ENCODE results near the gene ZNF277.
"Not testable (repeated sequence)": the region's sequence is repeated elsewhere in the genome, so short reads cannot be mapped to it uniquely, and the experiment has no call there.

The ZNF277 gene

DNA sequence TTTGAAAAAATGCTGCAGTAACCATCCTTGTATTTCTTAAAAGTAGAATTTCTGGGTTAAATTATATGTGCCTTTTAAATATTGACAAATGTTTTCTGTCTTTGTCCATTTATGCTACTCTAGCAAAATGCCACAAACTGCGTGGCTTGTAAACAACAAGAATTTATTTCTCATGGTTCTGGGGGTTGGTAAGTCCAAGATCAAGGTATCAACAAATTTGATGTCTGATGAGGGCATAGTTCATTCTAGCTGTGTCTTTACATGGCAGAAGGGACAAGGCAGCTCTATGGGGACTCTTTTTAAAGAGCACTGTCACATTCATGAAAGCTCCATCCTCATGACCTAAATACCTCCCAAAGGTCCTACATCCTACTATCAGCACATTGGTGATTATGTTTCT is 27.7 kb downstream of the ZNF277 start:
- Histone ChIP-seq H3K9ac (no peak overlapping the region), H3K27ac (no peak overlapping the region), H3K4me1 (no peaks in the 10 kb centered on the region), H4K20me1 (peaks cover 0 to 22% (median 5%) of the 10 kb centered on the region in 11 experiments; a peak in 8 of 22 replicates), H3K4me2 (no peak overlapping the region), H3K36me3 (peaks cover 0 to 17% (median 3%) of the 10 kb centered on the region in 11 experiments; a peak in 8 of 22 replicates), H3K4me3 (no peak overlapping the region), H3K9me3 (replicated peaks in 1 of 11) (peaks cover 8 to 23% (median 16%) of the 10 kb centered on the region in 11 experiments; a peak in 17 of 22 replicates), H3K27me3 (no peaks in the 10 kb centered on the region)
- TF ChIP-seq Cebpa-rat (IDR thresholded peaks at IDR 0.05) = no peak

DNA sequence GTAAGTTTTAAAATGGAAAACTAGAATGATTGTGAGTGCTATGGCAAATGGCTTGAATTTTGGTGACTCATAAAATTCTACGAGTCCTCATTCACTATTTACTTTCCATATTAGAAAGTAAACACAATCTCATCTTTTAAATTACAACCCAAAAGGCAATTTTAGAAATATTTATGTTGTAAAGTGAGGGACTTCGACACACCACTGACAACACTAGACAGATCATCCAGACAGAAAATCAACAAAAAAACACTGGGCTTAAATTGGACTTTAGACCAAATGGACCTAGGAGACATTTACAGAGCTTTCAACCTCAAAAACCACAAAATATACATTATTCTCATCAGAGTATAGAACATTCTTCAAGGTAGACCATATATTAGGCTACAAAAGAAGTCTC is 30.1 kb downstream of the ZNF277 start:
- H4K20me1 ChIP-seq = peaks cover 0 to 11% (median 0%) of the 10 kb centered on the region in 11 experiments; a peak in 4 of 22 replicates
- H3K4me3 ChIP-seq = no peak overlapping the region
- H3K4me2 ChIP-seq = no peak overlapping the region
- H3K27me3 ChIP-seq = no peaks in the 10 kb centered on the region
- peaks cover 0 to 20% (median 5%) of the 10 kb centered on the region in 11 experiments; a peak in 7 of 22 replicates for H3K36me3 ChIP-seq
- no peak overlapping the region for H3K9ac ChIP-seq
- no peak for TF ChIP-seq Cebpa-rat (IDR thresholded peaks at IDR 0.05)
- no peak overlapping the region for H3K27ac ChIP-seq
- H3K4me1 ChIP-seq = no peaks in the 10 kb centered on the region
- peaks cover 11 to 31% (median 18%) of the 10 kb centered on the region in 11 experiments; a peak in 18 of 22 replicates for H3K9me3 ChIP-seq (replicated peaks in 1 of 11)

DNA sequence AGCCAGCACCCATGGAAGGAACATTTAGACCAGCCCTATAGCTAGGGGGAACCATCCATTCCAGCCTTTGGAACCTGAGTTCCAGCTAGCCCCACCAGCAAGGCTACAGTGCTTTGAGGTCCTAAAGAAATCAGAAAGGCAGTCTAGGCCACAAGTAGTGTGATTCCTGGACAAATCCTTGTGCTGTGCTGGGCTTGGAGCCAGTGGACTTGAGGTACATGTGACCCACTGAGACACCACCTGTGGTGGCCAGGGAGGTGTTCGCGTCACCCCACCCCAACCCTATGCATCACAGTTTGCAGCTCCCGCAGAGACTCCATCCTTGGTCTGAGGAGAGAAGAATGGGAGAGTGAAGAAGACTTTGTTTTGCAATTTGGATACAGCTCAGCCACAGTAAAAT is 31.8 kb downstream of the ZNF277 start:
- Histone ChIP-seq H4K20me1 (peaks cover 0 to under 1% (median 0%) of the 10 kb centered on the region in 11 experiments; a peak in 3 of 22 replicates), H3K9ac (no peak overlapping the region), H3K27me3 (no peaks in the 10 kb centered on the region), H3K27ac (no peak overlapping the region), H3K9me3 (replicated peaks in 1 of 11) (peaks cover 11 to 31% (median 18%) of the 10 kb centered on the region in 11 experiments; a peak in 18 of 22 replicates), H3K4me2 (no peak overlapping the region), H3K4me1 (no peaks in the 10 kb centered on the region), H3K36me3 (peaks cover 0 to 20% (median 5%) of the 10 kb centered on the region in 11 experiments; a peak in 7 of 22 replicates), H3K4me3 (no peak overlapping the region)
- no peak for TF ChIP-seq Cebpa-rat (IDR thresholded peaks at IDR 0.05)

DNA sequence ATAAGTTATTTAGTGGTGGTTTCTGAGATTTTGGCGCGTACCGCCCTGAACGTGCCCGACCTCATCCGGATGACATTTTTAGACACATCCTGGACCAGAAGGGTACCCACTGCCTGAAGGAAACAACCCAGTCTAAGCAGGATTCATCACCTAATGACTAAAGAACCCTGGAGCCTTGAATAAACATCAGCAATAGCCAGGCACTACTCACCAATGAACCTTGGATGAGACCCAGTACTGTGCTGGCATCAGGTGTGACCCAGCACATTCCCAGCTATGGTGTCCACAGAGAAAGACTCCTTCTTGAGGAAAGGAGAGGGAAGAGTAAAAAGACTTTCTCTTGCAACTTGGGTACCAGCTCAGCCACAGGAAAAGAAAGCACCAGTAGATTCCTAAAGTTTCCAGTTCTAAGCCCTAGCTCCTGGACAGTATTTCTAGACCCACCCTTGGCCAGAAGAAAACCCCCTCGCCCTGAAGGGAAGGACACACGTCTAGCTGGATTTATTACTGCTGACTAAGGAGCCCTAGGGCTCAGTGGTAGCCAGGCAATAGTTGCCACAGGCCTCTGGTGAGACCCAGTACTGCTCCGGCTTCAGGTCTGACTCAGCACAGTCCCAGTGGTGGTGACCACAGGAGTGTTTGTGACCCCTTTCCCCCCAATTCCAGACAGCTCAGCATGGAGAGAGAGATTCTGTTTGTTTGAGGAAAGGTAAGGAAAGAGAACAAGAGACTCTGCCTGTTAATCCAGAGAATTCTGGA is 32.5 kb downstream of the ZNF277 start:
- H3K9ac ChIP-seq = no peak overlapping the region
- H3K4me1 ChIP-seq = no peaks in the 10 kb centered on the region
- no peak for TF ChIP-seq Cebpa-rat (IDR thresholded peaks at IDR 0.05)
- H3K36me3 ChIP-seq = peaks cover 0 to 20% (median 5%) of the 10 kb centered on the region in 11 experiments; a peak in 7 of 22 replicates
- H3K27me3 ChIP-seq = no peaks in the 10 kb centered on the region
- peaks cover 9 to 30% (median 18%) of the 10 kb centered on the region in 11 experiments; a peak in 18 of 22 replicates for H3K9me3 ChIP-seq (replicated peaks in 1 of 11)
- H3K4me2 ChIP-seq = no peak overlapping the region
- H3K27ac ChIP-seq = no peak overlapping the region
- no peak overlapping the region for H3K4me3 ChIP-seq
- no peaks in the 10 kb centered on the region; a peak in 2 of 22 replicates for H4K20me1 ChIP-seq

DNA sequence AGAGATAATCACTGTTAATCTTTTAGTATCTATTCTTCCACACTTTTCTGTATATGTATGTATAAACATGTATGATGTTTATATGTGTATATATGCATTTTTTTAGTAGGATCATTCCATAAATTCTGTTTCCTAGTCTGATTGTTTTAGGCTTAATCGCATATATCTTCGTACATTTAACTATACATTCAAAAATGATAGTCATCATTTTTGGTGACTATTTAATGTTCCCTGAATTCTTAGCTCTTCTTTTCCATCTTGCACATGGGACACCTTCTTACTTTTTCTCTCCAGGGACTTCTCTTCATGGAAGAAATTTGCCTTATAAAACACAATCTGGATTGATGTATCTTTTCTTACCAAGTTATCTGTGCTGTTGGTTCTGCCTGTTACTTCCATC is 42.1 kb downstream of the ZNF277 start:
- no peak overlapping the region for H3K4me3 ChIP-seq
- no peaks in the 10 kb centered on the region for H3K27me3 ChIP-seq
- H3K36me3 ChIP-seq = peaks cover 0 to 23% (median 0%) of the 10 kb centered on the region in 11 experiments; a peak in 3 of 22 replicates
- H3K27ac ChIP-seq = no peak overlapping the region
- peaks cover 0 to 17% (median 5%) of the 10 kb centered on the region in 11 experiments; a peak in 5 of 22 replicates for H3K9me3 ChIP-seq (replicated peaks in 1 of 11)
- no peak for TF ChIP-seq Cebpa-rat (IDR thresholded peaks at IDR 0.05)
- H3K9ac ChIP-seq = no peak overlapping the region
- peaks cover 0 to 7% (median 0%) of the 10 kb centered on the region in 10 experiments; a peak in 1 of 20 replicates for H3K4me1 ChIP-seq
- H4K20me1 ChIP-seq = peaks cover 0 to 6% (median 0%) of the 10 kb centered on the region in 11 experiments; a peak in 3 of 22 replicates
- no peak overlapping the region for H3K4me2 ChIP-seq

DNA sequence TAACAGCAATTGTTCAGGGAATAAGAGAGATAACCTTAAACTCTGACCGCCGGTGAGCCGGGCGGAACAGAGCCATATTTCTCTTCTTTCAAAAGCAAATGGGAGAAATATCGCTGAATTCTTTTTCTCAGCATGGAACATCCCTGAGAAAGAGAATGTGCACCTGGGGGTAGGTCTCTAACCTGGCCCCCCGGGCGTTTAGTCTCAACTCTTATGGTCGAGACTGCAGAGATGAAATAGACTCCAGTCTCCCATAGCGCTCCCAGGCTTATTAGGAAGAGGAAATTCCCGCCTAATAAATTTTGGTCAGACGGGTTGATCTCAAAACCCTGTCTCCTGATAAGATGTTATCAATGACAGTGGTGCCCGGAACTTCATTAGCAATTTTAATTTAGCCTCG is 43.5 kb downstream of the ZNF277 start:
- H3K36me3 ChIP-seq = peaks cover 0 to 21% (median 0%) of the 10 kb centered on the region in 11 experiments; a peak in 3 of 22 replicates
- not testable (repeated sequence) for H3K4me2 ChIP-seq, H3K27ac ChIP-seq, H3K27me3 ChIP-seq, H3K4me3 ChIP-seq, H3K9ac ChIP-seq
- H3K4me1 ChIP-seq = peaks cover 5 to 15% (median 8%) of the 10 kb centered on the region in 10 experiments
- H3K9me3 ChIP-seq (replicated peaks in 1 of 11) = peaks cover 0 to 17% (median 5%) of the 10 kb centered on the region in 11 experiments; a peak in 5 of 22 replicates
- H4K20me1 ChIP-seq = peaks cover 0 to 17% (median 0%) of the 10 kb centered on the region in 11 experiments; a peak in 6 of 22 replicates

DNA sequence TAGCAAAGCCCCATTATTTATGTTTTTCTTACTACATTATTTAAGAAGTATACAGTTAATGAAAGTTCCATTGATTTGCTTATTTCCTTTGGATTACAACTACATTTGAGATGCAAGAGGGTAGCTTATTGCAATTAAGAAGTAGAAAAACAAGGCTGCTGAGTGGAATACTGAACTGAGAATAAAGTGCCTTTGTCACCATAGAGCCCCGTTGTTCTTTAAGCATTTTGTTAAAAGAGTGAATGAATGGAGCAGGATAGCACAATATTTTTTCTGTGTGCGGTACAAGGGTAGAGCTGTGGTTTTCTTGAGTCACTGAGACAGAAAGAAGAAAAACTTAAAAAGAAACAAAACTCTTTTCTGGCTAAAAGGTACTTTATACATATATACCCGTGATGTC is 45.6 kb downstream of the ZNF277 start:
- peaks cover 11 to 20% (median 14%) of the 10 kb centered on the region in 10 experiments for H3K4me1 ChIP-seq
- no peak overlapping the region for H3K4me2 ChIP-seq
- H3K36me3 ChIP-seq = peaks cover 0 to 4% (median 0%) of the 10 kb centered on the region in 11 experiments; a peak in 1 of 22 replicates
- no peak overlapping the region for H3K4me3 ChIP-seq
- no peak overlapping the region for H3K27ac ChIP-seq
- H3K27me3 ChIP-seq = no peaks in the 10 kb centered on the region
- H4K20me1 ChIP-seq = peaks cover 0 to 15% (median 4%) of the 10 kb centered on the region in 11 experiments; a peak in 5 of 22 replicates
- peaks cover 0 to 17% (median 5%) of the 10 kb centered on the region in 11 experiments; a peak in 4 of 22 replicates for H3K9me3 ChIP-seq (replicated peaks in 1 of 11)
- no peak for TF ChIP-seq Cebpa-rat (IDR thresholded peaks at IDR 0.05)
- H3K9ac ChIP-seq = no peak overlapping the region

DNA sequence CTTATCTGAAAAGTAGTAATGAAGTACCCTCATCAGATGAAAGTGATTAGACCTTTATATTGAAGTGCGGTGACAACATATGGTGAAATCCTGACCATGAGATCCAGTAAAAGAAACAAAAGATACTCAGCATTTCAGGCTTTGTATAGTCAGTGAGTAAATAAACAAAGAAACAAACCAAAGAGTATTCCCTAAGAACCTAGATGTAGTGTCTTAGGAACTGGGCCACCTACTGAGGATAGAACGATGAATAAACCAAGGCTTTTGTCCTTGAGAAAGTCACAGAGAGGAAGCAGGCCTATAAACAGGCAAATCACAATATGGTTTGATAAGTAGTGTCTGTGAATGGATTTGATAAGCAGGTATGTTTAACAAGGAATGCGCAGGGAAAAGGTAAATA is 46.2 kb downstream of the ZNF277 start:
- H3K4me3 ChIP-seq = no peak overlapping the region
- H3K4me1 ChIP-seq = peaks cover 11 to 20% (median 14%) of the 10 kb centered on the region in 10 experiments
- H3K4me2 ChIP-seq = no peak overlapping the region

DNA sequence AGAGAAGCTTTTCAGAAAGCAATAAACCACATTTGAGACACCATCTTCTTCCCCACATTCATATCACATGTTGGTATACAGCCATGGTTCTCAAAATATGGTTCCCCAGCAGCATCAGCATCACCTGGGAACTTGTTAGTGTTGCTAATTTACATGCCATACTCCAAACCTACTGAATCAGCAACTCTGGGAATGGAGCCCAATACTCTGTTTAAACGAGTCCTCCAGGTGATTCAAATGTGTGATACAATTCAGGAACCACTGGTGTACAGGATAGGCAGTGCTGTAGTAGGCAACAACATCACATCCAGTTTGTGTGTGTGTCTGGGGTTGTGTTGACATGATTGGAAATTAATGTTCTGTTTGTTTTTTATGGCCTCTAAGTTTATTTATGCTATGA is 47.7 kb downstream of the ZNF277 start:
- TF ChIP-seq Cebpa-rat (IDR thresholded peaks at IDR 0.05) = no peak
- Histone ChIP-seq H3K4me2 (peak overlapping the region in 5 of 11 experiments; percentile 11 to 53 (median 27); a peak in 6 of 22 replicates), H3K9ac (no peak overlapping the region), H3K4me1 (peaks cover 11 to 20% (median 14%) of the 10 kb centered on the region in 10 experiments), H3K27me3 (no peaks in the 10 kb centered on the region), H3K27ac (peak overlapping the region in 1 of 11 experiments; percentile 39; a peak in 1 of 22 replicates), H3K4me3 (no peak overlapping the region), H3K9me3 (replicated peaks in 1 of 11) (peaks cover 0 to 11% (median 0%) of the 10 kb centered on the region in 11 experiments; a peak in 2 of 22 replicates), H4K20me1 (peaks cover 0 to 19% (median 4%) of the 10 kb centered on the region in 11 experiments; a peak in 5 of 22 replicates), H3K36me3 (no peaks in the 10 kb centered on the region)

More for the DNA sequence above, 46.2 kb downstream of the ZNF277 start:
- Histone ChIP-seq H3K9ac (no peak overlapping the region), H4K20me1 (peaks cover 0 to 16% (median 4%) of the 10 kb centered on the region in 11 experiments; a peak in 5 of 22 replicates), H3K27me3 (no peaks in the 10 kb centered on the region), H3K36me3 (0 out of 22 replicates have a peak, but pooled peaks cover 0 to 4% (median 0%) of the 10 kb centered on the region in 11 experiments), H3K9me3 (replicated peaks in 1 of 11) (peaks cover 0 to 17% (median 5%) of the 10 kb centered on the region in 11 experiments; a peak in 4 of 22 replicates), H3K27ac (no peak overlapping the region)
- TF ChIP-seq Cebpa-rat (IDR thresholded peaks at IDR 0.05) = no peak

Measured in BLaER1 treated with 17β-estradiol and CSF1 and Interleukin-3, amounts not matched to agents 10 nM and 100 nM (cell line).